HepG2 (cell line): ENCODE data around the gene MIB2.

Source experiments
- CTCF ChIP-seq: sonication (generic); formaldehyde crosslinking; IDR thresholded peaks from 2 replicates; pipeline ENCODE4 v1.5.0; 2020; ENCODE audit warnings: mild to moderate bottlenecking, missing genetic modification reagents, moderate library complexity
- ELK4 ChIP-seq: sonication (generic); formaldehyde crosslinking; IDR thresholded peaks from 2 replicates; pipeline ENCODE4 v1.9.0; 2021; ENCODE audit warnings: missing genetic modification reagents, borderline replicate concordance
- MED8 ChIP-seq: sonication (generic); formaldehyde crosslinking; IDR thresholded peaks from 2 replicates; pipeline ENCODE4 v1.8.1; 2023; ENCODE audit warnings: mild to moderate bottlenecking, missing genetic modification reagents; ENCODE audit not compliant: insufficient replicate concordance
- POLR2A ChIP-seq, 2 experiments: IDR thresholded peaks; 2 replicates each; pipeline ENCODE4 v1.6.1; 2011; ENCODE audit warnings: low read depth in 2 of 2, low read length in 2 of 2, mild to moderate bottlenecking in 1 of 2, moderate library complexity in 1 of 2; ENCODE audit not compliant: insufficient read depth in 1 of 2
- RAD21 ChIP-seq: fragments of 450-650 bp; formaldehyde crosslinking; IDR thresholded peaks from 2 replicates; pipeline ENCODE4 v1.5.0; 2020; ENCODE audit warnings: mild to moderate bottlenecking
- REPIN1 ChIP-seq: sonication (generic); formaldehyde crosslinking; IDR thresholded peaks from 2 replicates; pipeline ENCODE4 v1.8.0; 2022; ENCODE audit warnings: missing genetic modification reagents, low read depth, mild to moderate bottlenecking, borderline replicate concordance
- TCF7L2 ChIP-seq: IDR thresholded peaks from 2 replicates; pipeline ENCODE4 v1.6.1; 2011; ENCODE audit warnings: mild to moderate bottlenecking, low read depth, low read length, moderate library complexity
- TMF1 ChIP-seq: sonication (generic); formaldehyde crosslinking; IDR thresholded peaks from 2 replicates; pipeline ENCODE4 v1.8.1; 2022; ENCODE audit warnings: low read depth, missing genetic modification reagents
- ZBTB20 ChIP-seq: sonication (generic); formaldehyde crosslinking; IDR thresholded peaks from 2 replicates; pipeline ENCODE4 v1.8.1; 2023; ENCODE audit warnings: missing genetic modification reagents, low read depth, mild to moderate bottlenecking, borderline replicate concordance
- TF ChIP-seq, protein P1 (sequence below): sonication (generic); formaldehyde crosslinking; IDR thresholded peaks from 2 replicates; pipeline ENCODE4 v1.5.1; 2020; ENCODE audit warnings: missing genetic modification reagents, mild to moderate bottlenecking, borderline replicate concordance
- TF ChIP-seq, protein P2 (sequence below): IDR thresholded peaks from 2 replicates; pipeline ENCODE4 v1.6.1; 2016; ENCODE audit warnings: missing genetic modification reagents, missing compliant biosample characterization
- TF ChIP-seq, protein P3 (sequence below): sonication (generic); formaldehyde crosslinking; IDR thresholded peaks from 2 replicates; pipeline ENCODE4 v1.4.0; 2020; ENCODE audit warnings: mild to moderate bottlenecking, missing genetic modification reagents

DNA sequence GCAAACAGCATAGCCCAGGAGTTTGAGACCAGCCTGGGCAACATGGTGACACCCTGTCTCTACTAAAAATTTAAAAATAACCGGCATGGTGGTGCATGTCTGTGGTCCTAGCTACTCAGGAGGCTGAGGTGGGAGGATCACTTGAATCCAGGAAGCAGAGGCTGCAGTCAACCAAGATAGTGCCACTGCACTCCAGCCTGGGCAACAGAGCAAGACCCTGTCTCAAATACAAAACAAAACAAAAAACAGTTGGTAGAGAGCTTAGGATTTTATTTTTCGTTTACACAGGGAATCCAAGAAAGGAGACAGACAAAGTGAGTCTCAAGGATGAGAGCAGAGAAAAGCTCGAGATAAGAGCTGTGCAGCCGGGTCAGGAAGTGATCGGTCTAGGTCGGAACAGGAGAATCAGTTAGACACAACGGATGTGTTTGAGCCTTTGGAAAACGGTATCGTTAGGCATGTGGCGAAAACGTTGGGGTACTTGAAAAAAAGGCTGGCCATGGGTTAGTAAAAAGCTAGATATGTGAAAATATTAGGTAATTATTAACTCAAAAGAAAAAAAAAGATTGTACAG is 1.7 kb upstream of the MIB2 start:
- TF ChIP-seq, protein P1, sequence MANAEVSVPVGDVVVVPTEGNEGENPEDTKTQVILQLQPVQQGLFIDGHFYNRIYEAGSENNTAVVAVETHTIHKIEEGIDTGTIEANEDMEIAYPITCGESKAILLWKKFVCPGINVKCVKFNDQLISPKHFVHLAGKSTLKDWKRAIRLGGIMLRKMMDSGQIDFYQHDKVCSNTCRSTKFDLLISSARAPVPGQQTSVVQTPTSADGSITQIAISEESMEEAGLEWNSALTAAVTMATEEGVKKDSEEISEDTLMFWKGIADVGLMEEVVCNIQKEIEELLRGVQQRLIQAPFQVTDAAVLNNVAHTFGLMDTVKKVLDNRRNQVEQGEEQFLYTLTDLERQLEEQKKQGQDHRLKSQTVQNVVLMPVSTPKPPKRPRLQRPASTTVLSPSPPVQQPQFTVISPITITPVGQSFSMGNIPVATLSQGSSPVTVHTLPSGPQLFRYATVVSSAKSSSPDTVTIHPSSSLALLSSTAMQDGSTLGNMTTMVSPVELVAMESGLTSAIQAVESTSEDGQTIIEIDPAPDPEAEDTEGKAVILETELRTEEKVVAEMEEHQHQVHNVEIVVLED (CRISPR knock-in tag) = no peak
- TF ChIP-seq TCF7L2 = no peak
- no peak for TF ChIP-seq ELK4
- TF ChIP-seq CTCF = no peak
- TF ChIP-seq, protein P2, sequence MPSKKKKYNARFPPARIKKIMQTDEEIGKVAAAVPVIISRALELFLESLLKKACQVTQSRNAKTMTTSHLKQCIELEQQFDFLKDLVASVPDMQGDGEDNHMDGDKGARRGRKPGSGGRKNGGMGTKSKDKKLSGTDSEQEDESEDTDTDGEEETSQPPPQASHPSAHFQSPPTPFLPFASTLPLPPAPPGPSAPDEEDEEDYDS (CRISPR knock-in tag) = no peak
- no peak for TF ChIP-seq TMF1 (CRISPR knock-in tag)
- TF ChIP-seq RAD21 (CRISPR knock-in tag) = no peak
- TF ChIP-seq MED8 (CRISPR knock-in tag) = no peak
- TF ChIP-seq POLR2A (IDR thresholded peaks at IDR 0.05; ENCODE audit: insufficient read depth in 1 of 2, low read depth in 2 of 2, low read length in 2 of 2) = no peak
- TF ChIP-seq REPIN1 (CRISPR knock-in tag) = no peak
- TF ChIP-seq, protein P3, sequence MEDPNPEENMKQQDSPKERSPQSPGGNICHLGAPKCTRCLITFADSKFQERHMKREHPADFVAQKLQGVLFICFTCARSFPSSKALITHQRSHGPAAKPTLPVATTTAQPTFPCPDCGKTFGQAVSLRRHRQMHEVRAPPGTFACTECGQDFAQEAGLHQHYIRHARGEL (CRISPR knock-in tag) = no peak
- TF ChIP-seq ZBTB20 (CRISPR knock-in tag) = no peak
